Tibial nerve (tissue), 4 donors: ENCODE data around the gene IGF2BP3. TPM values are rescaled to one million over a fixed set of nuclear protein-coding genes. Genes with fewer than 3 reads are reported as not detected.

Experiments used
- DNase-seq, 2 donors: peaks; one replicate each; pipeline ENCODE4 v3.0.0-alpha.2; 2019; ENCODE audit warnings: low spot score in 2 of 2
- H3K27ac ChIP-seq, 4 donors: fragments of 200-600 bp; sonication (generic) in 3 of 4; one replicate each; pipeline ENCODE4 v1.5.1; 2017 to 2019; ENCODE audit warnings: mild to moderate bottlenecking in 1 of 4
- H3K27me3 ChIP-seq, 2 donors: fragments of 200-600 bp; sonication (generic) in 1 of 2; one replicate each; pipeline versions ENCODE4 v1.5.1 to v1.6.0; 2017 to 2019
- H3K36me3 ChIP-seq, 3 donors: fragments of 200-600 bp; sonication (generic); one replicate each; pipeline ENCODE4 v1.5.1; 2018 to 2019
- H3K4me1 ChIP-seq, 4 donors: fragments of 200-600 bp; sonication (generic) in 3 of 4; one replicate each; pipeline ENCODE4 v1.5.1; 2017 to 2019
- H3K4me3 ChIP-seq, 4 donors: fragments of 200-600 bp; sonication (generic) in 3 of 4; one replicate each; pipeline ENCODE4 v1.5.1; 2017 to 2019; ENCODE audit warnings: mild to moderate bottlenecking in 1 of 4, moderate library complexity in 1 of 4
- H3K9me3 ChIP-seq, 4 donors: fragments of 200-600 bp; sonication (generic) in 3 of 4; one replicate each; pipeline ENCODE4 v1.5.1; 2017 to 2019
- CTCF ChIP-seq, 5 experiments: fragments of 200-600 bp in 3 of 5; fragments of 450-650 bp in 2 of 5; sonication (generic) in 3 of 5; IDR thresholded peaks; one replicate each; pipeline ENCODE4 v1.5.1; 2016 to 2019; ENCODE audit warnings: antibody characterized with exemption in 5 of 5, mild to moderate bottlenecking in 3 of 5, moderate library complexity in 2 of 5
- EP300 ChIP-seq, 2 donors: sonication (generic); formaldehyde crosslinking; IDR thresholded peaks; one replicate each; pipeline ENCODE4 v1.6.1; 2017; ENCODE audit warnings: antibody characterized with exemption in 2 of 2, mild to moderate bottlenecking in 1 of 2
- POLR2A ChIP-seq, 2 donors: fragments of 450-650 bp; IDR thresholded peaks; one replicate each; pipeline ENCODE4 v1.6.1; 2017; ENCODE audit warnings: antibody characterized with exemption in 2 of 2, mild to moderate bottlenecking in 2 of 2, moderate library complexity in 2 of 2
- WGBS, 2 donors: methylation state at CpG; one replicate each; pipeline ENCODE4 v1.1.5; 2018; 5-methylcytosine and 5-hydroxymethylcytosine counted together
- total RNA-seq, 4 donors: library from RNA; depleted of rRNA; stranded (reverse); fragments of >200 nt; gene quantifications; one replicate each; pipeline ENCODE4 v1.1.0, GENCODE V29; 2016

IGF2BP3 gene
- total RNA-seq, 4 donors from 2014 or later = 0.21 to 0.90 (median 0.59) TPM; not detected in 1

GRCh38 chr7:23345601-23346000 is 124.7 kb downstream of the IGF2BP3 start:
- 79 to 84% methylated on average over 6 of the region's 6 CpGs for WGBS, 2 donors
- no peaks in the 10 kb centered on the region for H3K4me1 ChIP-seq
- H3K36me3 ChIP-seq = no peaks in the 10 kb centered on the region
- DNase-seq = no peak
- H3K27me3 ChIP-seq = no peaks in the 10 kb centered on the region
- H3K9me3 ChIP-seq = no peaks in the 10 kb centered on the region
- no peak overlapping the region for H3K4me3 ChIP-seq
- H3K27ac ChIP-seq = no peak overlapping the region
- TF ChIP-seq POLR2A (IDR thresholded peaks at IDR 0.05) (no peak), EP300 (IDR thresholded peaks at IDR 0.05) (no peak), CTCF (IDR thresholded peaks at IDR 0.05) (no peak)

GRCh38 chr7:23343806-23344475 is 126.3 kb downstream of the IGF2BP3 start:
- H3K4me3 ChIP-seq = no peak overlapping the region
- no peaks in the 10 kb centered on the region for H3K9me3 ChIP-seq
- no peak overlapping the region for H3K27ac ChIP-seq
- WGBS, 2 donors = 88% methylated on average over 9 of the region's 9 CpGs
- no peak for TF ChIP-seq POLR2A (IDR thresholded peaks at IDR 0.05)
- no peak for TF ChIP-seq CTCF (IDR thresholded peaks at IDR 0.05)
- no peak for TF ChIP-seq EP300 (IDR thresholded peaks at IDR 0.05)
- H3K36me3 ChIP-seq = no peaks in the 10 kb centered on the region
- no peak for DNase-seq
- H3K4me1 ChIP-seq = no peaks in the 10 kb centered on the region
- no peaks in the 10 kb centered on the region for H3K27me3 ChIP-seq

GRCh38 chr7:23343102-23343501 is 127.2 kb downstream of the IGF2BP3 start:
- Histone ChIP-seq H3K27ac (no peak overlapping the region), H3K9me3 (no peaks in the 10 kb centered on the region), H3K36me3 (no peaks in the 10 kb centered on the region), H3K4me3 (no peak overlapping the region), H3K4me1 (no peaks in the 10 kb centered on the region), H3K27me3 (no peaks in the 10 kb centered on the region)
- no peak for DNase-seq
- no peak for TF ChIP-seq POLR2A (IDR thresholded peaks at IDR 0.05)
- no peak for TF ChIP-seq EP300 (IDR thresholded peaks at IDR 0.05)
- TF ChIP-seq CTCF (IDR thresholded peaks at IDR 0.05) = no peak

- Histone ChIP-seq H3K27ac (no peak overlapping the region), H3K36me3 (no peaks in the 10 kb centered on the region), H3K4me1 (no peaks in the 10 kb centered on the region), H3K9me3 (peaks cover 0 to 5% (median 0%) of the 10 kb centered on the region in 4 donors), H3K4me3 (no peak overlapping the region), H3K27me3 (no peaks in the 10 kb centered on the region)
- 76 to 81% methylated on average over 7 of the region's 7 CpGs for WGBS, 2 donors
- TF ChIP-seq EP300 (IDR thresholded peaks at IDR 0.05) = no peak
- TF ChIP-seq POLR2A (IDR thresholded peaks at IDR 0.05) = no peak
- TF ChIP-seq CTCF (IDR thresholded peaks at IDR 0.05) = no peak
- no peak for DNase-seq
Measured at GRCh38 chr7:23341846-23342598, 128.3 kb downstream of the IGF2BP3 start.

GRCh38 chr7:23338863-23339262 is 131.4 kb downstream of the IGF2BP3 start:
- Histone ChIP-seq H3K4me3 (no peak overlapping the region), H3K4me1 (peaks cover 0 to 19% (median 2%) of the 10 kb centered on the region in 4 donors), H3K27me3 (no peaks in the 10 kb centered on the region), H3K36me3 (no peaks in the 10 kb centered on the region), H3K27ac (no peak overlapping the region), H3K9me3 (peaks cover 0 to 5% (median 0%) of the 10 kb centered on the region in 4 donors)
- WGBS, 2 donors = 83 to 87% methylated on average over 2 of the region's 2 CpGs
- no peak for DNase-seq
- no peak for TF ChIP-seq EP300 (IDR thresholded peaks at IDR 0.05)
- TF ChIP-seq POLR2A (IDR thresholded peaks at IDR 0.05) = no peak
- TF ChIP-seq CTCF (IDR thresholded peaks at IDR 0.05) = no peak
